GF-D8 (cell line): ENCODE measurements around the gene ZSWIM3.

Experiments
- DNase-seq: peaks from one replicate; lab custom pipeline; 2025; lab: John Stamatoyannopoulos, UW

ZSWIM3 gene

DNA sequence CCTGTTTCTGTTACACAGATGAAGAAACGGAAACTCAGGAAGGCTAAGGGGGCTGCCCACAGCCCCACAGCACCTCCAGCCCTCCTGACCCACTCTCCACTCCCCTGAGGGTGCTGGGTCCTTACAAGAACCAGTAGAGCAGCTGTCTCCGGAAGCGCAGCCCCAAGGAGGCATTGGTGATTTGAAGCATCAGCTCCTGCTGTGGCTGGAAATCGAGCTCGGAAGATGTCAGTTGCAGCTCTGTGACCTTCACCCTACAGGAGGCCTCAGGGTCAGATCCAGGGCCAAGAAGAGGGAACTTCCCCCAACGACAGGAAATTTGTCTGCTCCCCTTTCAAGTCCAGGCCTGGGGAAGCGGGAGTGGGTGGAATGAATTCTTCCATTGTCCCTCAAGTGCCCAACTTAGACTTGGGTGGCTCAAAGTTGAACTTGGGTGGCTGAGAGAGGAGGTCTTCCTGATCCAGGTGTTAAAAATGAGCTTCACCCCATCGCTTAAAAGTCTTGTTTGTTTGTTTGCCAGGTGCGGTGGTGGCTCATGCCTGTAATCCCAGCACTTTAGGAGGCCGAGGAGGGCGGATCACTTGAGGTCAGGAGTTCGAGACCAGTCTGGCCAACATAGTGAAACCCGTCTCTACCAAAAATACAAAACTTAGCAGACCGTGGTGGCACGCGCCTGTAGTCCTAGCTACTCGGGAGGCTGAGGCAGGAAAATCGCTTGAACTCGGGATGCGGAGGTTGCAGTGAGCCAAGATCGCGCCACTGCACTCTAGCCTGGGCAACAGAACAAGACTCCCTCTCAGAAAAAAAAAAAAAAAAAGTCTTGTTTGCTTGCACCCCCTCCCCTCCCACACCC, 52.6 kb downstream of the ZSWIM3 start:
- no peak for DNase-seq

DNA sequence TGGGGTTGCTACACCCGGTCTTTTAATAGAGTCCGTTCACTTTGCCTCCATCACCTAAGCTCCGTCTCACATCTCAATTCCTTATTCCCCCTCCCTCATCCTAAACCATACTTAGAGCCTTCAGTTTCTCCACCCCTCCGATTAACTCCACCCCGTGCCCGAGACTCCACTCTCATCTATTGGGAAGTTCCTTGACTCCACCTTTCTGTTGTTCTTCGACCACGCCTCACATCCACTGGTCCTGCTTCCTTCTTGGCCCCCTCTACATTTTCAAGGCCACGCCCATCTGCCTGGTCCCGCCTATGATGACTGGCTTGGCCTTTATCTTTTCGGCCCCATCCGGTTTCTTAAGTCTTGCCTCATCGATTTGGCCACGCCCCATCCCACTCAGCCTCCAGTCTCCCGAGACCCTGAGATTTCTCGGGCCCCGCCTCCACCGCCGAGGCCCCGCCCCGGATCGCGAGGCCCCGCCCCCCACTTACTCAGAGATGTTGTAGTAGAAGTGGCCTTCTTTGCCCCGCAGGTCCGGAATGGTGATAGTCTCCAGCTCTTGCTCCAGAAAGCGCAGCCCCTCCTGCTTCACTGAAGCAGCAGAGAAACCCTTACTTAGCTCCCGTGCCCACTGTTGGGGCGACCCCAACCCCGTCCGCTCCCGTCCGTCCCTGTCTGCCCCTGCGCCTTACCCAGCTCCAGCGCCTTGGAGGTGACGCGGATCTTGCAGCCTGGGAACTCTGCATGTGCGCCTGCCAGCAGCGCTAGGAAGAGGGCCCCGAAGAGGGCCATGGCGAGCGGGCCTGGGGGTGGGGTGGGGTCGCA, 53.5 kb downstream of the ZSWIM3 start:
- DNase-seq, result peak; percentile 97

DNA sequence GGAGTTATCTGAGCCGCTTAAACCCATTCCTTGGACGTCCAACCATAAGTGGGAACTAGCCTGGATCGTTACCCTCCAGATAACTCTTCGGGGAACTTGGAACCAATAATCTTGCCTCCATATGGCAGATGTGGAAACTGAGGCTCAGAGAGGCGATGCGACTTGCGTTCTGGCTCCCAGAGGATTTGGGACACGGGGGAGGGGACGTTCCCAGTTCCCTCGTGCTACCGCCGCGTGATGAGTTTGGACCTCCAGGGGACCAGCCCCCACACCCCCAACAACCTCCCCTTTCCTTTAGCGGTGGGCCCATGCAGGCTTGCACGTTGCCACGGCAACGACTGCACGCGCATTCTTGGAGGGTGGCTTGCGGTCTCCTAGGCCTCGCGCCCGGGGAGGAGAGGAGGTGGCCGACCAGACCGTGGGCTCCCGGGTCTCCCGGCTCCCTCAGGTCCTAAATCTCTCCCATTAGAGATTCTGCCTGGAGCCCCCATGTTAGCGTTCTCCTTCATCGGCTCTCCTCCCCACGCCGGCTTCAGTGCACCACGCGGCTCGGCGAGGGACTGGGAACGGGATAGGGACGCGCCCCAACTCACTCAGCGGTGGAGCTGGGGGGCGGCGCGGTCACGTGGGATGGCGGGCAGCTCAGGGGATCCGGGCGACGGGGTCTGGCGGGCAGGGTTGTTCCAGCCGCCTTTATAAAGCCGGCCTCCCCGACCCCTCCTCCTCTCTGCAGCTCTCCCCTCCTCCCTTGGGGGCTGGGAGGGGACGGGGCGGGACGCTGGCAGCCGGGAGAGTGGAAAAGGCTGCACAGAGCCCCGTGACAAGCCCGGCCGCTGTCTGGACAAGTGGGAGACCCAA, 54.3 kb downstream of the ZSWIM3 start, which contains the start of gene PLTP:
TSS of gene PLTP (minus strand) at position 670 of the 858 bp plus-strand sequence. CDS start 703 bp downstream, outside the sequence.
- peak; percentile 29 for DNase-seq

DNA sequence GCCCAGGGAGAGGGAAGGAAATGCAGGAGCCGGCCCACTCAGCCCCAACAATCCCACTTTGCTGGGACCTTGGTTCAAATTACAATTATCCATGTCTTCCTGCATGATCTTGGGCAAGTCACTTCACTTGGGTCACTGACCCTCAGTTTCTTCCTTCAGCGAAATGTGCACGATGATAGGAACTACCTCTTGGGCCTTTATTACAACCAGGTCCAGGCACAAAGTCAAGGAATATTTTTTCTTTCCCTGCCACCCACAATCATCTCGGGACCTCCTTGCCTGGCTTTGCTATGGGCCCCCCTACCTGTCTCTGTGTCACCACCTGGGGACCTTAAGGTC, 54.9 kb downstream of the ZSWIM3 start:
- no peak for DNase-seq

DNA sequence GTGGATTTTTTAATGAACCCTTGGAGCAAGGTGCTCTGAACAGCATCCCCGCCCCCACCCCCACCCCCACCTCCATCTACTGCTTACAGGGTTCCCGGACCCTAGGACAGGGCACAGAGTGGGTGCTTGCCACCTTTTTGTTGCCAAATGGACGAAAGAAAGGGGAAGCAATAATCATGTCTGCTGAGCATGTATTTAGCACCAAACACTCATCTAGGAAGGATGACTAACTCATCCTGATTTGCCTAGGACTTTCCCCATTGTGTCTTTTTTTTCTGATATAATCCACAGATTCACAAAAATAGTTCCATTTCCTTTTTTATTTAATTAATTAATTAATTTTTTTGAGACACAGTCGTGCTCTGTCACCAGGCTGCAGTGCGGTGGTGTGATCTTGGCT, 55.7 kb downstream of the ZSWIM3 start:
- DNase-seq, result no peak

DNA sequence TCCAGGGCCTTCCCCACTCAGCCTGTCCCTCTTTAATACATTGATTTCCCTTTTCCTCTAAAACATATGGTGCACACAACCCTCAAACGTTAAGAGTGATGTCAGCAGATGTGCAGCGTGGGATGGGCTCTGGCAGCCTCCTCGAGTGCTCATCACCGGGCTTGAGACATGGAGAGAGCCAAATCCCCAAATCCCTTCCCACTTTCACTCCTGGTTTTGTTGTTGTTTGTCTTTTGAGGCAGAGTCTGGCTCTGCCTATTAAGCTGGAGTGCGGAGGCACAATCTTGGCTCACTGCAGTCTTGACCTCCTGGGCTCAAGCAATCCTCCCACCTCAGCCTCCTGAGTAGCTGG, 60.4 kb downstream of the ZSWIM3 start:
- no peak for DNase-seq

DNA sequence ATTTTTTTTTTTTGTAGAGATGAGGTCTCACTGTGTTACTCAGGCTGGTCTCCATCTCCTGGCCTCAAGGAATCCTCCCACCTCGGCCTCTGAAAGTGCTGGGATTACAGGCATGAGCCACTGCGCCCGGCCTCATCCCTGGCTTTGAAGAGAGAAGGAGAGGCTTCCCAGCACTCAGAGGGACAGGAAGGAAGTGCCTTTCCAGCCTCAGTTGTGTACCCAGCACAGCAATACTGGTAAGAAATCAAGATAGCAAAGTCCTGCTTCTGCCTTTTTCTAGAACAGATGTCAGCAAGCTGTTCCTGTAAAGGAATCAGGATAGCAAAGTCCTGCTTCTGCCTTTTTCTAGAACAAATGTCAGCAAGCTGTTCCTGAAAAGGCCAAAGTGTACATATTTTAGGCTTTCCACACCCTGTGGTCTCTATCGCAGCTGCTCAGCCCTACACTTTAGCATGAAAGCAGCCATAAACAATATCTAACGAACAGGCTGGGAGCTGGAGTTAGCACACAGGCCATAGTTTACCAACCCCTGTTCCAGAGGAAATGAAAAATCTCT, 60.8 kb downstream of the ZSWIM3 start:
- DNase-seq, result no peak

DNA sequence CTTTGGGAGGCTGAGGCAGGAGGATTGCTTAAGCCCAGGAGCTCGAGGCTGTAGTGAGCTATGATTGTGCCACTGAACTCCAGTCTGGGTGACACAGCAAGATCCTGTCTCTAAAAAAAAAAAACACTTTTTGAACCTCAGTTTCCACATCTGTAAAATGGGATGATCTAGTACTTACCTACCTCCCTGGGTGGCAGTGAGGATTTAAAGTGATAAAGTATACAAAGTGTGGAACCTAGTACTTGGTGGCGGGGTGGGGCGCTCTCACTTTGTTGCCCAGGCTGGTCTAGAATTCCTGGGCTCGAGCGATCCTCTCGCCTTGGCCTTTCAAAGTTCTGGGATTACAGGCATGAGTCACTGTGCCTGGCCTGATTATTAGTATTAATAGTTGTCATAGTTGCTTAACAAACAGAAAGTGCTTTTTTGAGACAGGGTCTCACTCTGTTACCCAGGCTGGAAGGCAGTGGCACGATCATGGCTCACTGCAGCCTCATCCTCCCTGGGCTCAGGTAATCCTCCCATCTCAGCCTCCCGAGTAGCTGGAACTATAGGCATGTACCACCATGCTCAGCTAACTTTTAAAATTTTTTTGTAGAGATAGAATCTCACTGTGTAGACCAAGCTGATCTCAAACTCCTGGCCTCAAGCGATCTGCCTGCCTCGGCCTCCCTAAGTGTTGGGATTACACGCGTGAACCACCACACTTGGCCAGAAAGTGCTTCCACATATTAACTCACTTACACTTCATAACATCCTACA, 61.5 kb downstream of the ZSWIM3 start:
- DNase-seq, result no peak

DNA sequence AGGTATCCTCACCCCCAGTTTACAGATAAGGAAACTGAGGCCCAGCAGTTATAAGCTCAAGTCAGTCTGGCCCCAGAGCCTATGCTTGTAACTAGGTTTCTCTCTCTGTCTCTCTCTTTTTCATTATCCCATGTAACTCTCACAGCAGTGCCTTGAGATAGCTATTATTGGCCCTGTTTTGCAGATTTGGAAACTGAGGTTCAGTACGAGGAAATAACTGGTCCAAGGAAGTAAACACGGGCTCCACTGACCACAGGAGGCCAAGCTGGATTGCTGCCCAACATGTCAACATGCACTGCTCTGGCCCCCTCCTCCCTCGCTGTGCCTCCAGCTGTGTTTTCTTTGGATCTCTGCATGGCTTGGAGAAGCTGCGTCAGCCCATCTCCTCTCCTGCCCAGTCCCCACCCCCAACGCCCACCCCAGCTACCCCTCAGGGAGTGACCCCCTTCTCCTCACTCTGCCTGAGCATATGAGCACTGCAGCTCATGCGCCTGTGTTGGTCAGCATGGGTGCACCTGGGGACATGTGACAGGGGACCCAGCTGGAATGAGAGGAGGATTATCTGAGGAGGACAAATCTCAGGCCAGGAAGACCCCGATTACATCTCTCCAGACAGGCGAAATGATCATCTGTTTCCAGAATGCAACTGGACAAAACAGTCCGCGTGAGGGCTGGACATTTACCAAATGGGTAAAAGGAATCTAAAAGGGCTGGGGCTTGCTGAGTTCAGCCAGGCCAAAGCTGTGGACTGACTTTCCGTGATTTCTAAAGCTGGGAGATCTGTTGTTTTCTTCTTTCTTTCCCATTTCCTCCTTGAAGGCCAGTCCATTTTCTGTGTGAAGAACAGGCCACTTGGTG, 62.4 kb downstream of the ZSWIM3 start:
- no peak for DNase-seq

DNA sequence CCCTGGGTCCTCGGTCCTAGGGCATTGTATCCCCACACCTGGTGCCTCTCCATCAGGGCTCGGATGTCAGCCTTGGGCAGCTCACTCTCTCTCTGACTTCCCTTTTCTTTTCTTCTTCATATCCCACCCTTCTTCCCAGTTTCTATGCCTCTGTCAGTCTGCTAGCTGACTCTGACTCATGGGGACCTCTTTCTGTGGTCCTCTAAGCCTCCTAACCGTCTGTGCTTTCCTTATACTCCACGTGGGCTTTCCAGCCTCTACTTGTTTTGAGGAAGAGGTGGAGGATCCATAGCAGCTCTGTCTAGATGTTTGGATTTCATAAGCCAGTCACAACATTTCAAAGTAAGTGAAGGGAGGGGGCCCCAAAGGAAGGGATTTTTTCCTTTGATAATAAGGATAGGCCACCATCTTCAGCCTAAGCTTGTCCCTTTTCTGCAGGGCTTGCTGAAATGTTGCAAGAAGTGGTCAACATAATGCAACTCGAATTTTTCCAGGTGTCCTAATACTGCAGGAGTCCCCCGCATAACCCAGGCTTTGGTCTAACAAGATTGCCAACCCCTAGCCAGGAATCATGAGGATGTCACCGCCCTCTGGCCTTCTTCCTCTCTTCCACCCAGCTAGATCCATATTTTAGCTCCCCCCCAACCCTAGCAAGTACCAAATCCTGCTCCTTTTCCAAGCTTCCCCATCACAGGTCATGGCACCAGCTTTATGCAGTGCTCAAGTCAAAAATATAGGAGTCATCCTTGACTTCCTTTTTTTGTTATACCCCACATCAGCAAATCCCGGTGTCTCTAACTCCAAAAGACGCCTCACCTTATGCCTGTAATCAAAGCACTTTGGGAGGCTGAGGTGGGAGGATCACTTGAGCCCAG, 63.3 kb downstream of the ZSWIM3 start:
- no peak for DNase-seq

DNA sequence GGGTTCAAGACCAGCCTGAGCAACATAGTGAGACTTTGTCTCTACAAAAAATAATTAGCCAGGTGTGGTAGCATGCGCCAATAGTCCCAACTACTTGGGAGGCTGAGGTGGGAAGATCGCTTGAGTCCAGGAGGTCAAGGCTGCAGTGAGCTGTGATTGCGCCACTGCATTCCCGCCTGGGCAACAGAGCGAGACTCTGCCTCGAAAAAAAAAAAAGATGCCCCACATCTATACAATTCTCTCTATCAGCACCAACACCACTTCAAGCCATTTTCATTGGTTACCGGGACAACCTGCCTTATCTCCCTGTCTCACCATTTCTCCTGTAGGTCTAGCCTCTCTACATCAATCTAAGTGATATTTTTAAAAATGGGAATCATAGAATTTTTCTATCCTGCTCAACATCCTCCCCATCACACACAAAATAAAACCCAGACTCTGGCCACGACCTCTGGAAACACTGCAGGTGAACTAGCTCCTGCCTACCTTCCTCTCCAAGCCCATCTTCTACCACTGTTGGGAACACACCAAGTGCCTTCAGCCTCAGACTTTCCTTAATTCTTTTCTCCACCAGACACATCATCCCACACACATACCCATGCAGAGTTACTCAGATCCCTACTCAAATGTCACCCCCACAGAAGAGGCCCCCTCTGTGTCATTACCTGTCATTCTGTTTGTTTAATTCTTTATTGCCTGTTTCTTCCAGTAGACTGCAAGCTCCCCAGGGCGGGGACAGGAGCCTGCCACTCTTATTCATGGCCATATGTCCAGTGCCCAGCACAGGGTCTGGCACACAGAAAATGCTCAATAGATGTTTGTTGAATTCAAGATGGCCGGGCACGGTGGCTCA, 64.1 kb downstream of the ZSWIM3 start:
- DNase-seq, result no peak

DNA sequence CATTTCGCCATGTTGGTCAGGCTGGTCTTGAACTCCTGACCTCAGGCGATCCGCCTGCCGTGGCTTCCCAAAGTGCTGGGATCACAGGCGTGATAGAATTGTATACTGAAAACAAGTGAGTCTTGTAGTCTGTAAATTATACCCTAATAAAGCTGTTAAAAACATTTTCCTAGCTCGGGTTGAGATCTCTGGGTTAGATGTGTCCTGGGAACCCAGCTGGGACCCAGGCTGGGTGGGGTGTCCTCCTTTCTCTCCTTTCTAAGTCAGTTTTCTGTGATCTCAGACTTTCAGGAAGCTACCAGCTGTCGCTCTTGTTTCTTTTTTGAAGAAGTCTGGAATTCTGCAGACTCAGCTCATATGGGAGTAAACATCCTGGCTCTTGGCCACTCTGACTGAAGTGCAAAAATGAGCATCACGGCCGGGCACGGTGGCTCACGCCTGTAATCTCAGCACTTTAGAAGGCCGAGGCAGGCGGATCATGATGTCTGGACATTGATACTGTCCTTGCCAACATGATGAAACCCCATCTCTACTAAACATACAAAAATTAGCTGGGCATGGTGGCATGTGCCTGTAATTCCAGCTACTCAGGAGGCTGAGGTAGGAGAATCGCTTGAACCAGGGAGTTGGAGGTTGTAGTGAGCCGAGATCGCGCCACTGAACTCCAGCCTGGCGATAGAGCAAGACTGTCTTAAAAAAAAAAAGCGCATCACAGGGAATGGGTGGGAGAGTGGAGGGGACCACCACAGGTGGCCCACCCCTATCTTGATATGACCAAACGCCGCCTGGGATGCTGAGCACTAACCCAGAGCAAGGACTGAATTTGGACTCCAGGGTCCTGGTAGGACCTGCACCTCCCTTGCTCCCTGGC, 67.2 kb downstream of the ZSWIM3 start:
- DNase-seq, result no peak

DNA sequence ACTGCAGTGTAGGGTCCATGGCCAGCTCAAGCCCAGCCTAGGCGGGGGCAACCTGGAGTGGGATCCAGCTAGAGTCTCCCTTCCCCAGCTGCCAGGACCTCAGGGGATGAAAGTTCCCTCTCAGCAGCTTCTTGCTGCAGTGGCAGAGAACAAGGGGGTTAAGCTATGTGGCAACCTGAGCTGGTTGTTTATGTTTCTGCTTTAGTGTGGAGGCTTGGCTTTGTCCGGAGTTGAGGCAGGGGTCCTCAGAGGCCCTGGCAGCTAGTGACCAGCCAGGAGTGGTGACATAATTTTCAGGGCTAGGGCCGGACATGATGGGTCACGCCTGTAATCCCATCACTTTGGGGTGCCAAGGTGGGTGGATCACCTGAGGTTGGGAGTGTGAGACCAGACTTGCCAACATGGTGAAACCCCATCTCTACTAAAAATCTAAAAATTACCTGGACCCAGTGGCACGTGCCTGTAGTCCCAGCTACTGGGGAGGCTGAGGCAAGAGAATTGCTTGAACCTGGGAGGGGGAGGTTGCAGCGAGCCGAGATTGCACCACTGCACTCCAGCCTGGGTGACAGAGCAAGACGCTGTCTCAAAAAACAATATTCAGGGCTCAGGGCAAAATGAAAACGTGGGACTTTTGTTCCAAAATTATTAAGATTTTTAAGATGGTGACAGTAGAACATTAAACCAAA, 68.5 kb downstream of the ZSWIM3 start:
- DNase-seq, result no peak

DNA sequence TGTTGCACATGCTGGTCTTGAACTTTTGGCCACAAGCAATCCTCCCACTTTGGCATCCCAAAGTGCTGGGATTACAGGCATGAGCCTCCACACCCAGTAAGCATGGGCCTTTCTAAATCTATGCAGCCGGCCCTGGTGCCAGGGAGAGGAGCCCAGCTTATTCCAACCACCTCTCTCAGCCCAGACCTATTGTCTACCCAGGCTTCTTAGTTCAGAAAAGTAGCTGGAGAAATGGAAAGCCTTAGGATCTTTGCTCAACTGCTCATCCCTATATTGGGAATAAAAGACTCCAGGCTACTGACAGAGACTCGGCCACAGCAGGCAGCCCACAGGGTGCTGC, 69.3 kb downstream of the ZSWIM3 start:
- no peak for DNase-seq

DNA sequence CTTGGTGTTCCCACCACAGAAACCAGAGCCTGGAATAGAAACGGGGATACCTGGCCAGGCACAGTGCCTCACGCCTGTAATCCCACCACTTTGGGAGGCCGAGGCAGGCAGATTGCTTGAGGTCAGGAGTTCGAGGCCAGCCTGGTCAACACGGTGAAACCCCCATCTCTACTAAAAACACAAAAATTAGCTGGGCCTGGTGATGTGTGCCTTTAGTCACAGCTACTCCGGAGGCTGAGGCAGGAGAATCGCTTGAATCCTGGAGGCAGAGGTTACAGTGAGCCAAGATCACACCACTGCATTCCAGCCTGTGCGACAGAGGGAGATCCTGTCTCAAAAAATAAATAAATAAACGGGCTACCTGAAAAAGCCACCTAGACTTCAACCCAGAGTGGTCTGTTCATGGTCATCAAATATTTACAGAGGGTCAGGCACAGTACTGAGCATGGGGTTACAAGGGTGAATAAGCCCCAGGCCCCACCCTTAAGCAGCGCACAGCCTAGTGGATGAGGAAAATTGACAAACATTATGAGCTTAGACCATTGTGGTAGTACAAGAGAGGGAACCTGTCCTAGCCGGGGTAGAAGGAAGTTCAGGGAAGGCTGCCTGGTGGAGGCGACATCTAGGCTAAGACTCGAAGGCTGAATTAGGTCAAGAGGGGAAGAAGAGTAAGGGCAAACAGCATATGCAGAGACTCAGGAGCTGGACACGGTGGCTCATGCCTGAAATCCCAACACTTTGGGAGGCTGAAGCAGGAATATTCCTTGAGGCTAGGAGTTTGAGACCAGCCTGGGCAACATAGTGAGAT, 69.9 kb downstream of the ZSWIM3 start:
- no peak for DNase-seq
